HG02970 (cell line): ENCODE measurements around the gene TTC6.

Experiments used
- ATAC-seq: cut with Tn5 transposase; IDR thresholded peaks from one replicate; pipeline ENCODE4 v1.9.1; 2021; ENCODE audit warnings: mild to moderate bottlenecking, moderate library complexity, moderate number of reproducible peaks; ENCODE audit not compliant: unreplicated experiment, low FRiP score

The TTC6 gene

GRCh38 chr14:37623426-37623951 lies 28.1 kb downstream of the TTC6 start:
- no peak for ATAC-seq

DNA sequence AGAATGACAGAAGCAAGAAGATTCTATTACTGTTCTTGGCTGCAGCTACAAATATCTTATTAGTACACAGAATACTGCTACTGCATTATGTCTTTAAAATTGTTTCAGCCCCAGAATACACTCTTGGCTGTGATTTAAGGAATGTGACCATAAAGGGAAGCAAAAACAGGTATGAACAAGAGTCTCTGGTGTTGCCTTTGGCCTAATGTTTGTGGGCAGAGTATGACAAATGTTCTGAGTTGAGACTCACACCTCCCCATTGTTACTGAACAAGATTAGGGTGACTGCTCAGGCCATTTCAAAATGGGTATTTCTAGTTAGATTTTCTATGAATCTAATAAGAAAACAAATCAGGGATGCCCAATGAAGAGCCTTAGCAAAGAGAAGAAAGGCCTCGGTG lies 28.5 kb downstream of the TTC6 start:
- ATAC-seq: no peak

DNA sequence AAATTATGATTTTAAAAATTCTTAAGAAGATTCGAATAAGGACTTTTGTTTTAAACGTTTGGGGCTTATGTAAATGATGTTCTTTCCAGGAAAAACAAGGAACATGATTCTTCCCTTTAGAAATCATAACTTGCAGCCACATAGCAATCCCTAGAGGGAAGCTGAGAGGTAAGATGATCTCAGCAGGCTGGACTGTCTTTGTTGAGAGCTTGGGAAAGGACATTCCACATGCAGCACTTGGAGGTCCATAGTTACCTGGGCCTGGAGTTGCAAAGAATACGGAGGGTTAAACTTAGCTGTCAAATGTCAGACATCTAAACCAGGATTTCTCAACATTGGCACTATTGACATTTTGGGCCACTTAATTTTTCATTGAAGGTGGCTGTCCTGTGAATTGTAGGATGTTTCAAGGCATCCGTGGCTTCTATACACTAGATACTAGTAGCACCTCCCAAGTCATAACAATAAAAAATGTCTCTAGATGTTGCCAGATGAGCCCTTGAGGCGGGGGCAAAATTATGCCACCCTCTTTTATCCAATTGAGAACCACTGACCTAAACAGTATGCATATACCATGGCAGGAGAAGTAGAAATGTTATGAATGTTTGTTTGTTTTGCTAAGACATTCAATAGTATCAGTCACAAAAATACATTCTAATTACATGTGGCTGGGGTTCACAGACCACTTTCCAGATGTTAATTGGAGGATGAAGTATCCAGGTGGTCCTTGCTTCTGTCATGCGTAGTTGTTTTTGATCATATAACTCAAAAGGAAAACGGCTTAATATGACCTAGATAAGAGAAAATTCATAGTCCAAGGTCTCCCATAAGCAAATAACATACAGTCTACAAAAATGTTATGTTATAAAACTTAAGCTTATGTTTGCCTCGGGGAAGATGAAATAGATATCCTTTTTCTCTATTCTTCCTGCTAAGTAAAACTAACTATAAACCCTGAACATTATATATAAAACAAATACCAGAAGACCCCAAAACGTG lies 30.5 kb downstream of the TTC6 start:
- ATAC-seq: no peak

DNA sequence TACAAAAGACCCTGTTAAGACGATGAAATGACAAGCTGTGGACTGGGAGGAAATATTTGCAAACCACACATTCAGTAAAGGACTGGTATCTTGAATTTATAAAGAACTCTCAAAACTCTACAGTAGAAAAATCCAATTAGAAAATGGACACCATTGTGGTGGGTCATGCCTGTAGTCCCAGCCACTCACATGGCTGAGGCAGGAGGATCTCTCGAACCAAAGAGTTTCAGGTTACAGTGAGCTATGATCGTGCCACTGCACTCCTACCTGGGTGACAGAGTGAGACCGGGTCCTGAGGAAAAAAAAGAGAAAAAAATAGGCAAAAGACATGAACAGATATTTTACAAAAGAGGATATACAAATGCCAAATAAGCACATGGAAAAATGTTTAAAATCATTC lies 41.9 kb downstream of the TTC6 start:
- ATAC-seq: no peak

DNA sequence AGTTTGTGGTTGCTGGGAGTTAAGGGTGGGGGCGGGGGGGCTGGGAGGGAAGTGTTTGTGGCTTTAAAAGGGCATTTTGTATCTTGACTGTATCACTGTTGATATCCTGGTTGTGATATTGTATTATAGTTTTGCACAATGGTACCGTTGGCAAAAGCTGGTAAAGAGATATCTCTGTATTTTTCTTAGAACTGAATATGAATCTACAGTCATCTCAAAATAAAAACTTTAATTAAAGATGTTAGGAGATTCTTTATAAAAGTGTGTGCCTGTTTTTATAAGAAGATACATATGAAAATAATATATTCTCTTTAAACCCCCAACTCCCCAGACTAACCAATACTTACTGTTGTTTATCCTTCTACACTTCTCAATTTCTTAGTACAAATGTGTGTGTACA lies 43.2 kb downstream of the TTC6 start:
- ATAC-seq: no peak

DNA sequence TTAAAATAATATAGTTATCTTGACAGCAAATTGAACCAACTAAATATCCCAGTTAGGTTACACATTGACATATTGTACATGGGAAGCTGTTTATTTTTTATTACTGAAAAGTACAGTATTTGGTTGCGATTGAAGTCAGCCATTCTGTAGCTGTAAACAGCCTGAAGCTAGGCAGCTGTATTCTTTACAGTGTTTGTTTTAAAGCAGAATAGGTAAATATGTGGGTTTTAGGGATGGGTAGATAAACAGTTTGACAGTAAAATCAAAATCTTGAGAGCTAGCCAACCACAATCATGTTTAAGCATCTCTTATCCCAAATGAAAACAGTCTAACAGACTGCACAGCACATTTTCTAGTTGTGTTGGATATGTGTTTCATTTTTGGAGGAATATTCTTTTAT lies 45.7 kb downstream of the TTC6 start:
- ATAC-seq: no peak

DNA sequence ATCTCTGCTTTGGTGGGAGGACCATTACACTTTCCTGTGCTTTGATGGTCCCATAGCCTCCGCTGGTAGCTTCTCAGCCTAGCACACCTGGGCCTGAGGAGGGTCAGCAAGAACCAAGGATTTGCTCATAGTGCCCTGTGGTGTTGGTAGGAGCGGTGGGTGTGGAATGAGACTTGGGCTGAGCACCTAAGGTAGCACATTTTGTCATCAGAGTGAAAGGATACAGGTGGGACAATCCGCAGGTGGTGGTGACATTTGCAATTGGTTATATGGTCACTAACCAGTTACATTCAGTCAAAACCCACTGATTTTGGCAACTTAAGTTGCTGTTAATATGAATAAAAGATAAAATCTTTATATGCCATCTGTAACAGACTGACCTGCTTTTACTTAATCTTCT lies 46.7 kb downstream of the TTC6 start:
- ATAC-seq: no peak

GRCh38 chr14:37643701-37644100 lies 48.3 kb downstream of the TTC6 start:
- no peak for ATAC-seq
